Prostate gland (tissue), 2 donors: ENCODE data around the gene CTAGE8.
"Not testable (repeated sequence)": the region's sequence is repeated elsewhere in the genome, so short reads cannot be mapped to it uniquely, and the experiment has no call there.

Source experiments
- CTCF ChIP-seq, 4 experiments: fragments of 200-600 bp in 2 of 4; fragments of 450-650 bp in 2 of 4; sonication (generic) in 2 of 4; IDR thresholded peaks; 1 replicate in 3 of 4; 2 replicates in 1 of 4; pipeline ENCODE4 v1.5.1; 2016 to 2019; ENCODE audit warnings: antibody characterized with exemption in 4 of 4, mild to moderate bottlenecking in 2 of 4, moderate library complexity in 2 of 4
- POLR2A ChIP-seq: fragments of 450-650 bp; IDR thresholded peaks from one replicate; pipeline ENCODE4 v1.6.1; 2016; ENCODE audit warnings: antibody characterized with exemption, mild to moderate bottlenecking
- POLR2AphosphoS5 ChIP-seq: sonication (generic); formaldehyde crosslinking; IDR thresholded peaks from one replicate; pipeline ENCODE4 v1.6.1; 2017; ENCODE audit warnings: antibody characterized with exemption

- TF ChIP-seq POLR2AphosphoS5; POLR2A; CTCF (IDR thresholded peaks at IDR 0.05): not testable (repeated sequence)
Observed at GRCh38 chr7:144302578-144303303, 33.7 kb upstream of the CTAGE8 start.
